ENCODE results near the gene OPN1SW.

OPN1SW gene

DNA sequence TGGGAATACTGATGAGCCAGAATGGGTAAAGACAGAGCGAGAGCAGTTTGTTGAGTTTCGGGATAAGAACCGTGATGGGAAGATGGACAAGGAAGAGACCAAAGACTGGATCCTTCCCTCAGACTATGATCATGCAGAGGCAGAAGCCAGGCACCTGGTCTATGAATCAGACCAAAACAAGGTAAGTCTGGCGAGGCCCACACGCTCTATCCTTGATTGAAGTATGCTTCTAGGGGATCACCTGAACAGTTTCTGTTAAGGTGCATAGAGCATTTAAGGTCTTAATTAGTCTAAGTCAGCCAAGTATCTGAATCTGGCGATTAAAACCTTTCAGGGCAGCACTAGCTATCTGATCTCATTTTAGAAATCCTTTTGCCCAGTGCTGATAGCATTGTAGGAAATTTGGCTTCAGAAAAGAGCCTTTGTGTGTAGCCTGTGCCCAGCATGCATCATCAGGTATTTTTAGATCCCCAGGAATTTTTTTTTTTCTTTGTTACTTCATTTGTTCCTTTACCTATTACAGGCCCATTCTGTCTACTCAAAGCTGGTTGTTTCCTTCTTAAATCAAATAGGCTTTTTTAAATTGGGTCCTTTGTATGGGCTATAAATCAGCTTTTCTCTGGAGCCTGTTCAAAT lies 8.0 kb downstream of the OPN1SW start:
- Histone ChIP-seq H3K9ac (ENCODE audit: low read depth in 1 of 2, low read length in 2 of 2) (no peak overlapping the region), H3K9me3 (ENCODE audit: control insufficient read depth in 1 of 2, low read length in 2 of 2) (no peaks in the 10 kb centered on the region), H3K4me3 (ENCODE audit: low read depth in 1 of 2, low read length in 2 of 2) (no peak overlapping the region), H3K36me3 (ENCODE audit: control insufficient read depth in 1 of 2, insufficient read depth in 2 of 2, low read length in 2 of 2) (peaks cover 33 to 68% of the 10 kb centered on the region in 2 donors), H3K4me1 (ENCODE audit: control insufficient read depth in 1 of 2, insufficient read depth in 2 of 2, low read length in 2 of 2) (no peaks in the 10 kb centered on the region), H3K27ac (ENCODE audit: low read depth, low read length) (no peak overlapping the region), H3K27me3 (ENCODE audit: control insufficient read depth in 1 of 2, insufficient read depth in 2 of 2, low read length in 2 of 2) (no peaks in the 10 kb centered on the region)

DNA sequence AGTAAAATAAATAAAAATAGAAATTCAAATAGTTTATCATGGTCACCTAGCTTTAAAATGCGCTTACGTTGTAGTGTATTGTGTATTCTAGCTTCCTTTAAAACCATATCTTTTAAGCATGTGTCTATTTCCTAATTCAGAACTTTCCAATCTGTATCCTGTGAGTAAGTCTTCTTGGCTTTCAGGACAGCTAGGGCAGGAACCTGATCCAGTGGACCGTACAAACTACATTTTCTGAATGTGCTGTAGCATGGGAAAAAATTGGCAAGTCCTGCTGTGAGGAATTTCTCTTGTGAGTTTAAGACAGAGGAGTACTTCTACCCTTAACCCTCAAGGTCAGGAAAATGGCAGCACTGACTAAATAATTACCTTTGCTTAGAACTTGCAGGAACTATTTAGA lies 12.1 kb downstream of the OPN1SW start:
- Histone ChIP-seq H3K4me1 (ENCODE audit: control insufficient read depth in 1 of 2, insufficient read depth in 2 of 2, low read length in 2 of 2) (no peaks in the 10 kb centered on the region), H3K4me3 (ENCODE audit: low read depth in 1 of 2, low read length in 2 of 2) (no peak overlapping the region), H3K9me3 (ENCODE audit: control insufficient read depth in 1 of 2, low read length in 2 of 2) (no peaks in the 10 kb centered on the region), H3K36me3 (ENCODE audit: control insufficient read depth in 1 of 2, insufficient read depth in 2 of 2, low read length in 2 of 2) (peaks cover 34 to 75% of the 10 kb centered on the region in 2 donors), H3K27me3 (ENCODE audit: control insufficient read depth in 1 of 2, insufficient read depth in 2 of 2, low read length in 2 of 2) (no peaks in the 10 kb centered on the region), H3K9ac (ENCODE audit: low read depth in 1 of 2, low read length in 2 of 2) (no peak overlapping the region), H3K27ac (ENCODE audit: low read depth, low read length) (no peak overlapping the region)

DNA sequence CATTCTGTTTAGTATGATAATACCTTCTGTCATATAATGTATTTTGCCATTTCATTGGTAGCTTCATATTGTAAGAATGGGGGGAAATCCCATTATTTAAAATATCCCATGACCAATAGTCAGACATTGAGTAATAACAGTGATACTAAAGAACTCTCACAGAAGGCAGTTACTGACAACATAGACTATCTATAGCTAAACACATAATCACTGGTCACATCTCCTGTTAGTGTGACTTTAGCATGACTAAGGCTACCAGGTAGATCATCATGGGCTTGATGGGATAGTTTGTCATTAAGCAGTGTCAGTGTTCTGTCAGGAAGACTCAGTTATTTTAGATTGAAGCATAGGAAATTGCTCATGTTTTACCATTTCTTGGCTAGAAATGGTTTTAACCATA lies 16.4 kb downstream of the OPN1SW start:
- no peak overlapping the region for H3K27ac ChIP-seq (ENCODE audit: low read depth, low read length)
- no peaks in the 10 kb centered on the region for H3K27me3 ChIP-seq (ENCODE audit: control insufficient read depth in 1 of 2, insufficient read depth in 2 of 2, low read length in 2 of 2)
- no peak overlapping the region for H3K9ac ChIP-seq (ENCODE audit: low read depth in 1 of 2, low read length in 2 of 2)
- no peaks in the 10 kb centered on the region for H3K9me3 ChIP-seq (ENCODE audit: control insufficient read depth in 1 of 2, low read length in 2 of 2)
- H3K36me3 ChIP-seq (ENCODE audit: control insufficient read depth in 1 of 2, insufficient read depth in 2 of 2, low read length in 2 of 2) = peaks cover 28 to 87% of the 10 kb centered on the region in 2 donors
- no peaks in the 10 kb centered on the region for H3K4me1 ChIP-seq (ENCODE audit: control insufficient read depth in 1 of 2, insufficient read depth in 2 of 2, low read length in 2 of 2)
- no peak overlapping the region for H3K4me3 ChIP-seq (ENCODE audit: low read depth in 1 of 2, low read length in 2 of 2)

DNA sequence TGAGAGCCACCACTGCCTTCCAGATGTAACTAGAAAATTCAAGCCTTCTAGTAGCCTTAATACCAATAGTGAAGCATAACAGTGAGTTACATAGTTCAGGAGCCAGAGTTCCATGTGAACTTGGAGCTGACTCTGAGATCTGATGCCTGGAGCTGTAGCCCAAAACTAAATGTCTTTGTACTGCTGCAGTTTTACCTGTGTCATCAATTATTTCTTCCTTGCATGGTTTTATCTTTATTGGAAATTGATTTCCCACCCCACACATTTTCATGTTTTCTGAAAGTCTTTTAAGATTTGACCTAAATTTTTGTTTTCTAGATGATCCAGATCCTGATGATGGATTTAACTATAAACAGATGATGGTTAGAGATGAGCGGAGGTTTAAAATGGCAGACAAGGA lies 17.0 kb downstream of the OPN1SW start:
- Histone ChIP-seq H3K4me1 (ENCODE audit: control insufficient read depth in 1 of 2, insufficient read depth in 2 of 2, low read length in 2 of 2) (no peaks in the 10 kb centered on the region), H3K36me3 (ENCODE audit: control insufficient read depth in 1 of 2, insufficient read depth in 2 of 2, low read length in 2 of 2) (peaks cover 30 to 86% of the 10 kb centered on the region in 2 donors), H3K9ac (ENCODE audit: low read depth in 1 of 2, low read length in 2 of 2) (no peak overlapping the region), H3K4me3 (ENCODE audit: low read depth in 1 of 2, low read length in 2 of 2) (no peak overlapping the region), H3K27me3 (ENCODE audit: control insufficient read depth in 1 of 2, insufficient read depth in 2 of 2, low read length in 2 of 2) (no peaks in the 10 kb centered on the region), H3K9me3 (ENCODE audit: control insufficient read depth in 1 of 2, low read length in 2 of 2) (no peaks in the 10 kb centered on the region), H3K27ac (ENCODE audit: low read depth, low read length) (no peak overlapping the region)

DNA sequence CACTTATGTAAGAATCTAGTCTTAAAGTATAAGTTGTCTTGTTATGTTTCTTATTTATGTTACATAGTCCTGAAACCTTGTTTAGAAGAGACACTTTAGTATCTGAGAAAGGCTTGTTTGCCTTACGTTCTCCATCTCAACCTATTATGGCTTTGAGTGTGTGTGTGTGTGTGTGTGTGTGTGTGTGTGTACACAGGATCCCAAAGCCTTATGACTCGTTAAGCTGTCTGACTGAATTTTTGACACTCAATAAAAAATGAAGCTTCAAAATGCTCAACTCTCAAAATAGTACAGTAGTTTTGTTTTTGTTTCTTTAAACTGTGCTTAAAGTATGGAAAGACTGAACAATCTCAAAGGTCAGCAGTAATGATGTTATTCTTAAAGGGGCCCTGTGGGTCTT lies 18.4 kb downstream of the OPN1SW start:
- H3K27ac ChIP-seq (ENCODE audit: low read depth, low read length) = no peak overlapping the region
- H3K36me3 ChIP-seq (ENCODE audit: control insufficient read depth in 1 of 2, insufficient read depth in 2 of 2, low read length in 2 of 2) = peaks cover 28 to 86% of the 10 kb centered on the region in 2 donors
- H3K4me1 ChIP-seq (ENCODE audit: control insufficient read depth in 1 of 2, insufficient read depth in 2 of 2, low read length in 2 of 2) = no peaks in the 10 kb centered on the region

DNA sequence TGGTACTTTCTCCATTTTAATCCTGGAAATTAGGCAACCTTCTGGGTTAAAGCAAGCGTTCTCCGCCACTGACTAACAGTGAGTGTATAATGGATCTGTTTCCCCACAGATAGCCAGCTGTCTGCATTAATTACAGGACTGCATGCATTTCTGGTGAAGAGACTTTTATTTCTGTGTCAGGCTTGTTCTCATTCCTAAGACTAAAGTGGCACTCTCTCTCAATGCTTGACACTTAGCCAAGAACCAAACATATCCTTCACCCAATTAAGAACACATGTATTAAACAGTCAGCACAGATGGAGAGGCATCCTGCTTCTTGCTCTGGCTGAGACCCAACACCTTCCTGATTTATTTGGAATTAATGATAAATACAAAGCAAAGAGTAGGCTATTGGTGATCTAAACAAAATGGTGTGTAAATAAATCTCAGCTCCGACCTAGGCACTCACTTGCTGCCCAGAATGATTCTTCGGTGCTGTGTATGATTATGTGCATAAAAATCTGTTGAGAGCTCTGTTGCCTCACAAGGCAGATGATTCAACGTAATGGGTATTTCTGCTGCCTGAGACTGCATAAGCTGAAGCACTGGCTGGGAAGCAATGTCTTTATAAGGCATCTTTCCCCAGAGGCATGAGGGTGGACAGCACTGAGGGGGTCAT lies 19.6 kb downstream of the OPN1SW start:
- peaks cover 18 to 81% of the 10 kb centered on the region in 2 donors for H3K36me3 ChIP-seq (ENCODE audit: control insufficient read depth in 1 of 2, insufficient read depth in 2 of 2, low read length in 2 of 2)
- H3K4me1 ChIP-seq (ENCODE audit: control insufficient read depth in 1 of 2, insufficient read depth in 2 of 2, low read length in 2 of 2) = no peaks in the 10 kb centered on the region
- no peaks in the 10 kb centered on the region for H3K9me3 ChIP-seq (ENCODE audit: control insufficient read depth in 1 of 2, low read length in 2 of 2)
- no peaks in the 10 kb centered on the region for H3K27me3 ChIP-seq (ENCODE audit: control insufficient read depth in 1 of 2, insufficient read depth in 2 of 2, low read length in 2 of 2)
- H3K4me3 ChIP-seq (ENCODE audit: low read depth in 1 of 2, low read length in 2 of 2) = no peak overlapping the region
- no peak overlapping the region for H3K27ac ChIP-seq (ENCODE audit: low read depth, low read length)
- no peak overlapping the region for H3K9ac ChIP-seq (ENCODE audit: low read depth in 1 of 2, low read length in 2 of 2)

More for the DNA sequence above, 18.4 kb downstream of the OPN1SW start:
- Histone ChIP-seq H3K9me3 (ENCODE audit: control insufficient read depth in 1 of 2, low read length in 2 of 2) (no peaks in the 10 kb centered on the region), H3K27me3 (ENCODE audit: control insufficient read depth in 1 of 2, insufficient read depth in 2 of 2, low read length in 2 of 2) (no peaks in the 10 kb centered on the region), H3K4me3 (ENCODE audit: low read depth in 1 of 2, low read length in 2 of 2) (no peak overlapping the region), H3K9ac (ENCODE audit: low read depth in 1 of 2, low read length in 2 of 2) (no peak overlapping the region)

DNA sequence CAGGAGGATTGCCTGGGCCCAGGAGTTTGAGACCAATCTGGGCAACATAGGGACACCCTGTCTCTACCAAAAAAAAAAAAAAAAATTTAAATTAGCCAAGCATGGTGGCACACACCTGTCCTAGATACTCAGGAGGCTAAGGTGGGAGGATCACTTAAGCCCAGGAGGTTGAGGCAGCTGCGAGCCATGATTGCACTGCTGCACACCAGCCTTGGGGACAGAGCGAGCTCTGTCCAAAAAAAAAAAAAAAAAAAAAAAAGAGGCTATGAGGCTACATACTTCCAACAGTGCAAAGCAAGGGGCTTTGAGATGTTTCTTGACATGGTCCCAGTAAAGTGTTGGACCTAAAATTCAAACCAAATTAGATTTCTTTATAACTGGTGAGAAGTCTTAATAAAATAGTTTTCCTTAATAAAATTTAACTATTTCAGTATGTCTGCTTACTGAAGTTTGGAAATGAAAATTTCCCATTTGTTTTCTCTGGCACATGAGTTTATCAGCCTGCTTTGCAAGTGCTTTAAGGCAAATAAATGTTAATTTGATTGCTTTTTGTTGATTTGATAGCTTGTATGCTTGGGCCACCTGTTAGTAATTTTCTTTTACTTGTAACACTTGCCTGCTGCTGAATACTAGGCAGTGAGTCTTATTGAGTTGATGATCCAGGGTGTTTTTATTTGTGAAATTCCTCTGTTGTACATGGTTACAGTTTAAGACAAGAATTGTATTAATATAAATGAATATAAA lies 20.3 kb downstream of the OPN1SW start:
- peaks cover 22 to 76% of the 10 kb centered on the region in 2 donors for H3K36me3 ChIP-seq (ENCODE audit: control insufficient read depth in 1 of 2, insufficient read depth in 2 of 2, low read length in 2 of 2)
- no peaks in the 10 kb centered on the region for H3K27me3 ChIP-seq (ENCODE audit: control insufficient read depth in 1 of 2, insufficient read depth in 2 of 2, low read length in 2 of 2)
- no peaks in the 10 kb centered on the region for H3K4me1 ChIP-seq (ENCODE audit: control insufficient read depth in 1 of 2, insufficient read depth in 2 of 2, low read length in 2 of 2)
- no peaks in the 10 kb centered on the region for H3K9me3 ChIP-seq (ENCODE audit: control insufficient read depth in 1 of 2, low read length in 2 of 2)
- H3K9ac ChIP-seq (ENCODE audit: low read depth in 1 of 2, low read length in 2 of 2) = no peak overlapping the region
- no peak overlapping the region for H3K27ac ChIP-seq (ENCODE audit: low read depth, low read length)
- H3K4me3 ChIP-seq (ENCODE audit: low read depth in 1 of 2, low read length in 2 of 2) = no peak overlapping the region

DNA sequence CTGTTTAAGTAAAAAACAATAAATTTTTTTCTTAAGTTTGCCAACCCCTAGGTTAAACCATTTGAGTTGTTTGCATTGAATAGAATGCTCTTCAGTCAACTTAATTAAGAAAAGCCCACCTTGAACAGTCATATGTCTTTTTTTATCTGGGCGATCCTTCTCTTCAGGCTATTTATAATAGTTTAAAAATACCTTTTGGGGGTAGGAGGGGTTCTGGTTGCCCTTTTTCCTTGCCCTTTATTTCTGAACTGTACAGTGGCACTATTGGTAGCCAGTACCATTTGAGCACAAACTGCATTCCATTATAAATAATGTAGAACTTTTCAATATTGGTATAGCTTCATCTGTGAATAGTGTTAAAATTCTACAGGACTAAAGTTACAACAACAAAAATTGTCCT lies 23.3 kb downstream of the OPN1SW start:
- Histone ChIP-seq H3K4me3 (ENCODE audit: low read depth in 1 of 2, low read length in 2 of 2) (no peak overlapping the region), H3K9me3 (ENCODE audit: control insufficient read depth in 1 of 2, low read length in 2 of 2) (no peaks in the 10 kb centered on the region), H3K4me1 (ENCODE audit: control insufficient read depth in 1 of 2, insufficient read depth in 2 of 2, low read length in 2 of 2) (peaks cover 0 to 6% of the 10 kb centered on the region in 2 donors), H3K36me3 (ENCODE audit: control insufficient read depth in 1 of 2, insufficient read depth in 2 of 2, low read length in 2 of 2) (peaks cover 25 to 74% of the 10 kb centered on the region in 2 donors), H3K27ac (ENCODE audit: low read depth, low read length) (no peak overlapping the region), H3K9ac (ENCODE audit: low read depth in 1 of 2, low read length in 2 of 2) (no peak overlapping the region), H3K27me3 (ENCODE audit: control insufficient read depth in 1 of 2, insufficient read depth in 2 of 2, low read length in 2 of 2) (no peaks in the 10 kb centered on the region)

DNA sequence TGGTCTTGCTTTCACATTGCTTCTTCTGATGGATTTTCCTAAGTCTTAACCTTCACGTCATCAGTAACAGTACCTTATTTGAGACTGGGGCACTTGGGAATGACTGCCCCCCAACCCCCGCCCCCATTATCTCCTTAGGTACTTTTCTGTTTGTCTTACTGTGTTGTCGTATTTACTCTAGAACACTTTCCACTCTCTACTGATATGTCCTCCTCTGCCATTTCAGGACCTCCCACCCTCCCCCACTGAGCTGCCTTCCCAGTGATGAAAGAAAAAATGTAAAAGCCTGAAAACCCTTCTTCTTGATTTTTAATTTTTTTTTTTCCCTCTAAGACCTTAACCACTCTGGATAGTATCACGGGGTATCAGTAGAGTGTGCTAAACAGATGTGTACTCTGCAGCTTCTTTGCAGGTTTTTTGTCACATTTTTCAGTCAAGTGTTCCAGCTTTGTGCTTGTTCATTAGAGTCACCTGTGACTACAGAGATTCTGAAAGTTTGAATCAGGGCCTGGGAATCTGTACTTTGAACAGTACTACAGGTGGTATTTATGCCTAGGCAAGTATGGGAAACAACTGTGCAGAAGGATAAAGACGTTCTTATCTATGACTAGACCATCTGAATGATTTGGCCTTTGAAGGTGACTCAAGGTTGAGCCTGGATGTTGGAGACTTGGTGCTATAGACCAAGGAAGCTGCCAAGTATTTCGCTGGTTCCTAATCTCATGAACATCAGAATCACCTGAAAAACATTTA lies 28.1 kb downstream of the OPN1SW start:
- Histone ChIP-seq H3K36me3 (ENCODE audit: control insufficient read depth in 1 of 2, insufficient read depth in 2 of 2, low read length in 2 of 2) (peaks cover 20 to 32% of the 10 kb centered on the region in 2 donors), H3K27ac (ENCODE audit: low read depth, low read length) (no peak overlapping the region), H3K9me3 (ENCODE audit: control insufficient read depth in 1 of 2, low read length in 2 of 2) (no peaks in the 10 kb centered on the region), H3K9ac (ENCODE audit: low read depth in 1 of 2, low read length in 2 of 2) (no peak overlapping the region), H3K27me3 (ENCODE audit: control insufficient read depth in 1 of 2, insufficient read depth in 2 of 2, low read length in 2 of 2) (no peaks in the 10 kb centered on the region), H3K4me3 (ENCODE audit: low read depth in 1 of 2, low read length in 2 of 2) (no peak overlapping the region), H3K4me1 (ENCODE audit: control insufficient read depth in 1 of 2, insufficient read depth in 2 of 2, low read length in 2 of 2) (peaks cover 0 to 17% of the 10 kb centered on the region in 2 donors)

DNA sequence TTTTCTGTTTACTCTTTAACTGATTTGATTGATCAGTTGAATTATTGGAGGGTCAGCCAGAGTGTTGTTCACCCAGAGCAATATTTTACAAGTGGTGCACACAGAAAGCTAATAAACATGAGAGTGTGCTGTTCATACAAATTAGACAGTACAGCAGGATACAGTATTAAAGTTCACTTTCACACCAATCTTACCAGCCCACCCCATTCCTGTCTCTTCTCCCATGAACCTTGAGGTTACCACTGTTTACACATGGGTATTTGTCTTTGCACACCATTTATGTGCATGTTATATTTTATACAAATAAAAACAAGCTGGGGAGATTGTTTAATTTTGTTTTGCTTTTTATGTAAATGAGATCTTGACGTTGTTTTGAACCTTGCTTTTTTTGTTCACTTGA lies 29.9 kb downstream of the OPN1SW start:
- Histone ChIP-seq H3K36me3 (ENCODE audit: control insufficient read depth in 1 of 2, insufficient read depth in 2 of 2, low read length in 2 of 2) (peaks cover 20 to 23% of the 10 kb centered on the region in 2 donors), H3K4me1 (ENCODE audit: control insufficient read depth in 1 of 2, insufficient read depth in 2 of 2, low read length in 2 of 2) (peaks cover 6 to 34% of the 10 kb centered on the region in 2 donors)

More for the DNA sequence above, 29.9 kb downstream of the OPN1SW start:
- Histone ChIP-seq H3K9me3 (ENCODE audit: control insufficient read depth in 1 of 2, low read length in 2 of 2) (no peaks in the 10 kb centered on the region), H3K9ac (ENCODE audit: low read depth in 1 of 2, low read length in 2 of 2) (no peak overlapping the region), H3K27me3 (ENCODE audit: control insufficient read depth in 1 of 2, insufficient read depth in 2 of 2, low read length in 2 of 2) (no peaks in the 10 kb centered on the region), H3K27ac (ENCODE audit: low read depth, low read length) (no peak overlapping the region), H3K4me3 (ENCODE audit: low read depth in 1 of 2, low read length in 2 of 2) (no peak overlapping the region)
